Stimulated activated CD4-positive, alpha-beta T cell treated with anti-CD3 and anti-CD28 coated beads, Interleukin-2, amount 100 ng/mL, for 4 hours (primary cell): ENCODE results near the gene HPDL.

ENCODE experiments used
- DNase-seq: peaks from one replicate; pipeline ENCODE4 v3.0.0-alpha.2; 2020; ENCODE audit warnings: low read depth

HPDL gene

GRCh38 chr1:45322486-45323040 is 4.1 kb upstream of the HPDL start:
- DNase-seq, result no peak

- no peak for DNase-seq
Observed at GRCh38 chr1:45325851-45326506, 716 bp upstream of the HPDL start.

- DNase-seq, result no peak
Observed at GRCh38 chr1:45327644-45328515, 1.2 kb downstream of the HPDL start.

- no peak for DNase-seq
Observed at GRCh38 chr1:45328680-45329079, 2.0 kb downstream of the HPDL start.

GRCh38 chr1:45329445-45329844 is 2.8 kb downstream of the HPDL start:
- DNase-seq, result no peak

GRCh38 chr1:45331436-45332345 is 5.0 kb downstream of the HPDL start:
- DNase-seq, result no peak

GRCh38 chr1:45332346-45332720 is 5.6 kb downstream of the HPDL start:
- DNase-seq, result no peak

- DNase-seq, result no peak
Observed at GRCh38 chr1:45334308-45335245, 7.9 kb downstream of the HPDL start.

GRCh38 chr1:45335855-45336324 is 9.2 kb downstream of the HPDL start:
- DNase-seq, result no peak

GRCh38 chr1:45337630-45338325 is 11.1 kb downstream of the HPDL start:
- no peak for DNase-seq

- peak; percentile 89 for DNase-seq
Observed at GRCh38 chr1:45339789-45340558, 13.3 kb downstream of the HPDL start, which contains the start of the genes MUTYH and TOE1. MUTYH (minus strand) TSS chr1:45340440; CDS start chr1:45334505, 5,935 bp downstream. TOE1 (plus strand) TSS chr1:45340170; CDS start chr1:45340253, 83 bp downstream.

GRCh38 chr1:45340816-45341466 is 14.2 kb downstream of the HPDL start:
- DNase-seq, result no peak

GRCh38 chr1:45344499-45344898 is 17.8 kb downstream of the HPDL start:
- no peak for DNase-seq

- DNase-seq, result no peak
Observed at GRCh38 chr1:45345014-45345413, 18.3 kb downstream of the HPDL start.

- no peak for DNase-seq
Observed at GRCh38 chr1:45346473-45346872, 19.8 kb downstream of the HPDL start.

GRCh38 chr1:45348020-45348419 is 21.3 kb downstream of the HPDL start:
- DNase-seq, result no peak

- no peak for DNase-seq
Observed at GRCh38 chr1:45348609-45348965, 21.9 kb downstream of the HPDL start.

GRCh38 chr1:45348966-45349677 is 22.4 kb downstream of the HPDL start:
- no peak for DNase-seq
